ENCODE measurements around the gene PRKCH. TPM values are rescaled to one million over a fixed set of nuclear protein-coding genes. Genes with fewer than 3 reads are reported as not detected.

Gene PRKCH
- total and polyA plus RNA-seq, 2 donors (not counting 3 experiments of a cell fraction or from before 2014, with no cell fraction given): 97.7 to 103 TPM

DNA sequence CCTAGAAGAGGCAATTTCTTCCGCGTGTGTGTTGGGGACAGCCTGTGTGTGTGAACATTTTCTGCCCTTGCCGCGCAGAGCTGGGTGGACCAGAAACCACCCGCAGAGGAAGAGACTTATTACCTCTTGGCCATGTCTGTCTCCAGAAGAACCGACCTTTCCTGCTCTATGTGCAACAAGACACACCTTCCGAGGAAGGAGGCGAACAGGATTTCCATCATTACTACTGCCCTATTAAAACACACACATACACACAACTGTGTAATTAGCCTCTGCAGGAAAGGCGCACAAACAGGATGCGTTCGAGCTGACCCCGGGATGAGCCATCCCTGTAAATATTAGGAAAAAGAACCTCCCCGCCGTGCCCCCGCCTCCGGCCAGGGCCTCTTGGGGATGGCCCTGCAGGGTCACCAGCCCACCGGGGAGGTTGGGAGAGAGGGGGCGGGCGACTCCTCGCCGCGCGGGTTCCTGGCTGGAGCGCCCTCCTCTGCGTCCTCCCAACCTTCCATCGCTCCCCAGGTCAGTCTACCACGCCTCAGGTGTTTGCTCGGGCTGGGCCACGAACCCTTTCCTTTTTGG lies 484 bp upstream of the PRKCH start:
- no peak for TF ChIP-seq MYC (IDR thresholded peaks at IDR 0.05; ENCODE audit: low read depth, low read length)
- TF ChIP-seq, protein P1, sequence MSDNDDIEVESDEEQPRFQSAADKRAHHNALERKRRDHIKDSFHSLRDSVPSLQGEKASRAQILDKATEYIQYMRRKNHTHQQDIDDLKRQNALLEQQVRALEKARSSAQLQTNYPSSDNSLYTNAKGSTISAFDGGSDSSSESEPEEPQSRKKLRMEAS (IDR thresholded peaks at IDR 0.05; ENCODE audit: insufficient read depth, insufficient read length): no peak
- TF ChIP-seq JUN (IDR thresholded peaks at IDR 0.05; ENCODE audit: borderline replicate concordance, insufficient read depth, insufficient read length, low read depth): no peak
- no peak for TF ChIP-seq POLR2A (IDR thresholded peaks at IDR 0.05; ENCODE audit: low read depth, low read length)
- TF ChIP-seq, protein P2, sequence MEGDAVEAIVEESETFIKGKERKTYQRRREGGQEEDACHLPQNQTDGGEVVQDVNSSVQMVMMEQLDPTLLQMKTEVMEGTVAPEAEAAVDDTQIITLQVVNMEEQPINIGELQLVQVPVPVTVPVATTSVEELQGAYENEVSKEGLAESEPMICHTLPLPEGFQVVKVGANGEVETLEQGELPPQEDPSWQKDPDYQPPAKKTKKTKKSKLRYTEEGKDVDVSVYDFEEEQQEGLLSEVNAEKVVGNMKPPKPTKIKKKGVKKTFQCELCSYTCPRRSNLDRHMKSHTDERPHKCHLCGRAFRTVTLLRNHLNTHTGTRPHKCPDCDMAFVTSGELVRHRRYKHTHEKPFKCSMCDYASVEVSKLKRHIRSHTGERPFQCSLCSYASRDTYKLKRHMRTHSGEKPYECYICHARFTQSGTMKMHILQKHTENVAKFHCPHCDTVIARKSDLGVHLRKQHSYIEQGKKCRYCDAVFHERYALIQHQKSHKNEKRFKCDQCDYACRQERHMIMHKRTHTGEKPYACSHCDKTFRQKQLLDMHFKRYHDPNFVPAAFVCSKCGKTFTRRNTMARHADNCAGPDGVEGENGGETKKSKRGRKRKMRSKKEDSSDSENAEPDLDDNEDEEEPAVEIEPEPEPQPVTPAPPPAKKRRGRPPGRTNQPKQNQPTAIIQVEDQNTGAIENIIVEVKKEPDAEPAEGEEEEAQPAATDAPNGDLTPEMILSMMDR (IDR thresholded peaks at IDR 0.05; ENCODE audit: extremely low read depth in 1 of 2, insufficient read depth in 1 of 2, low read depth in 1 of 2, low read length in 2 of 2): no peak
- no peak for TF ChIP-seq EZH2 (IDR thresholded peaks at IDR 0.05; ENCODE audit: borderline replicate concordance, low read depth, low read length, severe bottlenecking)
- intact Hi-C loops (cut with micrococcal nuclease) (loop anchor here (1.0 kb wide), 6 partner anchors 13 to 118 kb away; no protein-coding TSS in a partner anchor), dilution Hi-C loops (cut with MboI; ENCODE audit: extremely low pct_ligation_motif_present, low sequenced_read_pairs) (no loop called here)
- Histone ChIP-seq H4K20me1 (replicated peaks; ENCODE audit: control insufficient read depth, extremely low read depth, insufficient read depth, low read length) (peaks cover 2% of the 10 kb centered on the region), H3K36me3 (ENCODE audit: control insufficient read depth in 2 of 2, extremely low read depth in 1 of 2, insufficient read depth in 2 of 2, low read length in 2 of 2) (no peaks in the 10 kb centered on the region), H3K9ac (replicated peaks; ENCODE audit: extremely low read depth, insufficient read depth, low read length) (peak overlapping the region; percentile 83), H3K4me1 (ENCODE audit: control insufficient read depth, extremely low read depth, insufficient read depth, low read length) (peaks cover 21% of the 10 kb centered on the region), H3K27ac (ENCODE audit: insufficient read depth, low read depth, low read length) (peak overlapping the region; percentile 66), H3K27me3 (ENCODE audit: control insufficient read depth in 2 of 2, insufficient read depth in 2 of 2, low read length in 2 of 2) (no peaks in the 10 kb centered on the region), H3K9me3 (replicated peaks; ENCODE audit: control insufficient read depth, insufficient read depth, low read length) (no peaks in the 10 kb centered on the region), H3K4me3 (replicated peaks in 1 of 3; ENCODE audit: insufficient read depth in 1 of 3, low read depth in 1 of 3, low read length in 3 of 3) (peak overlapping the region; percentile 55 to 90 (median 68)), H3K4me2 (ENCODE audit: insufficient read depth, low read length) (peak overlapping the region; percentile 90), H2AFZ (ENCODE audit: low read depth, low read length) (peak overlapping the region; percentile 74), H3K79me2 (ENCODE audit: control insufficient read depth, insufficient read depth, low read length) (peaks cover 42% of the 10 kb centered on the region), H3K9me1 (replicated peaks; ENCODE audit: control insufficient read depth, extremely low read depth, insufficient read depth, low read length) (no peaks in the 10 kb centered on the region)
- ChIA-PET POLR2A (interaction anchor here (0.9 to 1.1 kb wide), 2 partner anchors 13 to 112 kb away, joined by 4 to 6 read pairs; no protein-coding TSS in a partner anchor), CTCF (interaction anchor here (0.9 to 4.2 kb wide), 11 partner anchors 13 to 516 kb away, joined by 3 to 23 read pairs (median 4); no protein-coding TSS in a partner anchor)
- DNase-seq (ENCODE audit: low read depth, low spot score) (peak; percentile 64), FAIRE-seq (peak; percentile 44)
- no TSS peak for BruUV-seq (replicated peaks)
